Measurements from ENCODE around the gene TUBD1.

GRCh38 chr17:59814685-59815084 is 78.1 kb downstream of the TUBD1 start:
- TF ChIP-seq RNF2 (conservative IDR thresholded peaks at IDR 0.05; ENCODE audit: low read depth) (no peak), SNAI1 (CRISPR knock-in tag; IDR thresholded peaks at IDR 0.05; ENCODE audit: borderline replicate concordance) (no peak), BRCA1 (CRISPR knock-in tag; IDR thresholded peaks at IDR 0.05) (no peak), ZNF274 (CRISPR knock-in tag; IDR thresholded peaks at IDR 0.05) (no peak)
